HG02870 (cell line): Measurements from ENCODE around the gene NADK.

Experiments used
- ATAC-seq: cut with Tn5 transposase; IDR thresholded peaks from one replicate; pipeline ENCODE4 v1.9.1; 2021; ENCODE audit warnings: mild to moderate bottlenecking, moderate library complexity; ENCODE audit not compliant: unreplicated experiment

NADK gene

DNA sequence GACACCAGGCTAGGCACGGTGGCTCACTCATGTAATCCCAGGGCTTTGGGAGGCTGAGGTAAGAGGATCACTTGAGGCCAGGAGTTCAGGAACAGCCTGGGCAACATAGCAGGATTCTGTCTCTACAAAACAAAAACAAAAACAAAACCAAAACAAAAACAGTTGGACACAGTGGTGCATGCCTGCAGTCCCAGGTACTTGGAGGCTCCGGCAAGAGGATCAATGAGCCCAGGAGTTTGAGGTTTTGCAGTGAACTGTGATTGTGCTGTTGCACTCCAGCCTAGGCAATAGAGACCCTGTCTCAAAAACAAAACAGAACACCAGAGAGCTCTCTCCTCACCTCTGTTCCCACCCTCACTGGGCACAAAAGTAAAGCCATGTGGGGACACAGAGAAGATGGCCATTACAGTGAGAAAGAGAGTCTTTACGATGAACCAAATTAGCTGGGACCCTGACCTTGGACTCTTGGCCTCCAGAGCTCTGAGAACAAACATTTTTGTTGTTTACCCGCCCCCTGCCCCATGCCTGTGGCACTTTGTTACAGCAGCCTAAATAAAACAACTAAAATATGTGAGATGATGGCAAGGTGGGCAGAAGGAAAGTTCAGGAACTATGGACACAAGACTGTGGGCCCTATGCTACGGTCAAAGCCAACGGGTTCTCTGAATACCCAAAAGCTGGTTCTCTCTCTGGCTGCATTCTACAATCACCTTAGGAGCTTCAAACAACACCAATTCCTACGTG is 9.8 kb downstream of the NADK start:
- no peak for ATAC-seq

DNA sequence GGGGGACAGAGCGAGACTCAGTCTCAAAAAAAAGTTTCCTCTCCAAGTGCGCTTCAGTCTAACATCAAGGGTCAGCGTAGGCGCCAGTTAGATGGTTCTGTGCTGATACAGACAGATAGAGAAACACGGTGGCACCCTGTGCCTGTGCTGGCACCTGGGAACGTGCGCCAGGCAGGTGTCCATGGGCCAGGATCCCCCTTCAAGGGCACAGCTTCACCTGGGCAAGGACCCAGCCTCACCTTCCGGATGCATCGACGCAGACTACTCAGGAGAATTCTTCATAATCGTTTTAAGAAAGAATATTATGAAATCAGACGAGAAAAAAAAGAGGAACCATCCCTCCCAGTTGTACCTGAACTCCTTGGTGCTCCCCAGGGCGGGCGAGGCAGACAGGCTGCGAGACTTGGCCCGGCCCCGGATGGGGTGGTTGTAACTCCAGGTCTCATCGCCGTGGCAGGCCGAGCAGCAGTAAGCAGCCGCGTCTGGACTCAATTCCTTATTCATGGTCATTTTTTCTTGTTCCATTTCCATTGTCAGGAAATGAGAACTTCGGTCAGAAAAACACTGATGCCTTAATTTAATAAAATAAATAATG is 13.3 kb downstream of the NADK start:
- ATAC-seq: no peak

GRCh38 chr1:1763657-1764621 is 14.3 kb downstream of the NADK start:
- ATAC-seq: no peak

DNA sequence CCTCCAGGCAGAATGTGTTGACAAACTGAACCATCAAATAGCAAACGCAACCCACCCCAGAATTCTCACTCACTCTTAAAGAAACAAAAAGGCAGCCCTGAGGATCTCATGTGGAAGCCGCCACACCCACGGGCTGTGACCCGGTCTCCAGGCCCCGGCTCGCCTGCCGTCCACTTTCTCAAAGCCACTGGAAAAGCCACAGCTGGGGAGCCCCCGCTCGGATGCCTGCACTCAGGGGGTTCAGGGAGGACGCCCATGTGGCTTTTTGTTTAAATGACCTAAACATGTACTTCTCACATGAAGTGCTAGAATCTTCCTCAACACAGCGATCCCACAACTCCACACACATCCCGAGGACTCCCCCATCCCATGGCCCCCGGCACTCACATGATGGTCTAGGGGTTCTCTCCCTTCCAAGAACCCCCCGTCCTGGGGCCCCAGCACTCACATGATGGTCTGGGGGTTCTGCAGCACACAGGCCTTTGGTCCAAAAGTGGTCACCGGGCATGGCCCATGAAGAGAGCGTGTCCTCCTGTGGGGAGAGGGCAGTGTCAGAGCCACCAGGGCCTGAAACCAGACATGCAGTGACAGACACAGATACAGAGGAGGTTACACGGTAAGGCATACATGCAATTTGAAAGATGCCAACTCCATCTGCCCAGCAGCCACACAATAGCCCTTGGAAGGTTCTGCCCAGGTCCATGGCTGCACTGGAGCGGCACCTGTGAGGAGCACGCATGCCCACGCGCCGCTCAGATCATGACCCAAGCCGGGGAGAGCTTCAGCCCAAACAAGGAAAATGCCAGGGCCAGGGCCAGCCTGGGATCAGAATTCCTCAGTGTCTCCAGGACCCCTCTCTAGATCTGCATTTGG is 16.5 kb downstream of the NADK start:
- ATAC-seq: no peak

GRCh38 chr1:1760715-1761114 is 17.6 kb downstream of the NADK start:
- ATAC-seq: no peak

DNA sequence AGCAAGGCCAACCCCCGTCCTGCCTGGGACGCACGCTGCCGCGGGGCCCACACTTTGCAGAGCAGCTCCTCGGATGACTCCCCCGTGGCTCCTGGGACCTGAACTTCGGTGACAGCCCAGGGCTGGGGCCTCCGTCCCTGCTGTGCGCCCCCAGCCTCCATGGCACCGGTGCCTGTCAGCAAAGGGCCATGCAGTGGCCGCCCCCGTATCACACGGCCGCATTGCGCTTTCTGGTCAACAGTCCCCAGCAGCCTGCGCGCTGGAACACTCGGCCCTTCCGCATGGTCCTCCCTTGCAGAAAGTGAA is 18.0 kb downstream of the NADK start:
- no peak for ATAC-seq

GRCh38 chr1:1759456-1760344 is 18.6 kb downstream of the NADK start:
- no peak for ATAC-seq

DNA sequence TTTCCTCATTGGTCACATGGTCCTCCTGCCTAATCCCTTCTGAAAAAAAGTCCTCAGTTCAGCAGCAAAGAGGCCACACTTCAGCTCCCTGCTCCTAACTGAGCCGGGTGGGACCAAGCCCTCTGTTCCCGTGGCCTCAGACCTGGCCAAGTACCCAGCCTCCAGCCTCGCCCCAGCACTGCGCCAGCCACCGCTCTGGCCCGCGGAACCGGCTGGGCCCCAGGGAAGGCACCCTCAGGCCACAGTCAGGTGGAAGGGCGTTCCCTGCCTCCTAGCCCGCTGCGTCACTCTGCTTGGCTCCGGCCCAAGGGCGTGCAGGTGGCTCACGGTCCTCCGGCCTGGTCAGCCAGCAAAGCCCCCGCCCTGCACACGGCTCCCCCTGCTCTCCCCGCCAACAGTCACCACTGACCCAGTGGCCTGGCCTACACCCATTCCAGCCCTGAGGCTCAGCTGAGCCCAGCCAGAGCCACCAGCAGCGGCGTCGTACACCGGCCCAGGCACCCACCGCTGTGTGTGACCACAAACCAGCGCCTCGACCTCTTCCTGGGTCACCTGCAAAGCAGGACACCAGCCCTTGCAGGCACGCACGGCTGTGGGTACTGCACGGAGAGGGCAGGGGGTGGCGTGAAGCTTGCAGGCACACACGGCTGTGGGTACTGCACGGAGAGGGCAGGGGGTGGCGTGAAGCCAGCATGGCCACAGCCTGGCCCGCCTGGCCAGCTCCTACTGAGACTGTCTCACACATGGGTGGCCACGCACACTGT is 19.4 kb downstream of the NADK start:
- ATAC-seq: no peak

GRCh38 chr1:1758059-1758621 is 20.1 kb downstream of the NADK start:
- no peak for ATAC-seq

- ATAC-seq: no peak
Observed at GRCh38 chr1:1757422-1758058, 20.7 kb downstream of the NADK start.

DNA sequence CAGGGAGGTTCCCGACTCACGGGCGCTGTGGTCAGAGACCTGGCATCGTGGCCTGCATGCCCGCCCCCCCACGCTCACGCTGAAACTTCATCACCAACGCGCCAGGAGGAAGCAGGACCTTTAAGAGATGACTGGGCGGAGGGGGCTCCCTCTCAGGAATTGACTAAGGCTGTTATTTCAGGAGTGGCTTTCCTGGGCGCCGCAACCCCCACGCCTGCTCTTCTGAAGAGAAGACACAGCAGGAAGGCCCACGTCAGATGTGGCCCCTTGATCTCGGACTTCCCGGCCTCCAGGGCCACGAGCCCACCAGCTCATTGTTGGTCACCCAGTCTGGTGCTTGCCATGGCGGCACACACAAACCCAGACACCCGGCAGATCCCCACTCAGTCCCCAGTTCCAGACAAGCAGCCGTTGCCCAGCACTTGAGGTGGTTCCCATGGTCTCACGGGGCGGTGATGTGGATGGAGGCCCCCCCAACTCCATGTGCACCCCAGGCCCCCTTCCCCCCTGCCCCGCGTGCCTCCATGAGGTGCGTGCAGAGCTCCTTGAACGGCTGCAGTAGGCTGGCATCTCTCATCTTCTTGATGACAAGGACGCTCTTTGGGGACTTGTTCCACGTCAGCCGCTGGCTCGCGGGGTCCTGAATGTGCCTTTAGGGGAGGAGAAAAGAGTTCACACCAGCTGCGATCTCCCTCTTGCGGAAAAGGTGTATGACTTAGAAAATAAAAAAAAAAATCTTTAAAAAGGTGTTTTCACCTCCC is 21.4 kb downstream of the NADK start:
- ATAC-seq: no peak

DNA sequence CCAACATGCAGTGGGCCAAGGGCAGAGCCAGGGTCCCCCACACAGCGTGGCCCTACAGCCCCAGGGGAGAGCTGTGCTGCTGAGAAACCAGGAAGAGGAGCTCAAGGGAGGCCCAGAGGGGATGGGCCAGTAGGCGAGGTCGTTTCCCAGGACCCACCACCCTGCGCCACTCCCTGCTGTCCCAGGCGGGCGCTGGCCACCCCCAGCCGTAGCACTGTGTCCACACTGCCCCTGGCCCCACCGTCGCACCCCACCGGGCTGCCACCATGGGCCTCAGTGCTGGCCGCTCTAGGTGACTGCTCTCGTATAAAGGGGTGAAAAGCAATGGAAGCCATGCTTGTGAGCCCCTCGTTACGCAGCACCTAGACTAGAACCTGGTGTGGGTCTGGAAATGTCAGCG is 22.4 kb downstream of the NADK start:
- no peak for ATAC-seq

GRCh38 chr1:1755426-1755825 is 22.8 kb downstream of the NADK start:
- no peak for ATAC-seq

DNA sequence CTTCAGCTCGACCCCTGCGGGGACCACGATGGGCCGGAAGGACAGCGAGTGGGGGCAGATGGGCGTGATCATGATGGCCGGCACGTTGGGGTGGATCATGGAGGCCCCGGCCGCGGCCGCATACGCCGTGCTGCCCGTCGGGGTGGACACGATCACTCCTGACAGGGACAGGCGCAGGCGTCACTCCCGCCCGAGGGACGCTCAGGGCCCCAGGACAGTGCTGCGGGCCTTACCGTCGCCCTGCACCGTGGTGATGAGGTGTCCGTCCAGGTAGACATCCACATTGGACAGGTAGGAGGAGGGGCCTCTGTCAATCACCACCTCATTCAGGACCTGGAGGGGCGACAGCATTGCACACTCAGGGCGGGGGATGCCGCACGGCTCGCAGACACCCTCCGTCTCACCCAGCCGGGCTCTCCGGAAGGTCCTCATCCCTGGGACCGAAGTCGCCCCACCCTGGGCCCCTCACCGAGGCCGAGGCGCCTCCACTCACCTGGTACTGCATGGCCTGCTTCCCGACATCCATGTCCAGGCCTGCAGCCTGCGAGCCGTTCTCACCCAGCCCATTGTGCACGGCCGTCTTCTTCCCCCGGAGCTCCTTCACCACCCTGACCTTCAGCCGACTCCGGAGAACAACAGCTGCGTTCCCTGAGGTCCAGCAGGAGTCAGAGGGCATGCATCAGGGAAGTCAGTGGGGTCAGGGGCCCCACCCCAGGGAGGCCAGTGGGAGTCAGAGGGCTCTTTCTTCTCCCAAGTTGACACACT is 24.0 kb downstream of the NADK start:
- ATAC-seq: no peak

DNA sequence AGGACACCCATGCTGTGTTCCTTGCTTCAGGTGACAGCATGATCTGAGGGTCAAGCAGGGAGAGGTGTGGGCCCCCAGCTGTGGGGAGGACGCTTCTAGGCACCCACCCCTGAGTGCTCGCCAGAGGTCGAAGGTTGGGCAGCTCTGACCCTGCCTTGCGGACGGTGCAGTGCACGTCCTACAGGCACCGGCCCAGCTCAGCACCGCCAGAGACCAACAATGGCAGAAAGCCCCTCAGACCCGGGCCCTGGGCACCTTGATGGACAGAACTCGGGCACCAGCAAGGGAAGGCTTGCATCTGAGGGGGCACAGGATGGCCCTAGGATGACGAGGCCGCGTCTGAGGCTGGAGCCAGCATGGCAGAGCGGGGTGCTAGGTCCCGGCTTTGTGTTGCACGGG is 24.7 kb downstream of the NADK start:
- ATAC-seq: no peak

- no peak for ATAC-seq
Observed at GRCh38 chr1:1752636-1753606, 25.3 kb downstream of the NADK start.
